Measurements from ENCODE around the gene PRKCH.

The PRKCH gene

GRCh38 chr14:61494018-61494417 lies 172.6 kb downstream of the PRKCH start:
- peak; percentile 64 for DNase-seq

- no peak for DNase-seq
These were observed 174.4 kb downstream of the PRKCH start for GRCh38 chr14:61495809-61496208.

- DNase-seq = peak; percentile 81
These were observed 176.9 kb downstream of the PRKCH start for GRCh38 chr14:61498303-61498702.

GRCh38 chr14:61498811-61499210 lies 177.4 kb downstream of the PRKCH start:
- peak; percentile 36 for DNase-seq

GRCh38 chr14:61499991-61500390 lies 178.6 kb downstream of the PRKCH start:
- DNase-seq = no peak

- no peak for DNase-seq
These were observed 180.5 kb downstream of the PRKCH start for GRCh38 chr14:61501714-61502458.

- no peak for DNase-seq
These were observed 181.2 kb downstream of the PRKCH start for GRCh38 chr14:61502459-61503093.

- DNase-seq = no peak
These were observed 181.9 kb downstream of the PRKCH start for GRCh38 chr14:61503167-61503801.

- no peak for DNase-seq
These were observed 183.5 kb downstream of the PRKCH start for GRCh38 chr14:61504901-61505300.

GRCh38 chr14:61505815-61506809 lies 184.7 kb downstream of the PRKCH start:
- DNase-seq = peak; percentile 70

GRCh38 chr14:61508526-61508925 lies 187.1 kb downstream of the PRKCH start:
- no peak for DNase-seq

- DNase-seq = no peak
These were observed 189.6 kb downstream of the PRKCH start for GRCh38 chr14:61510736-61511557.

- no peak for DNase-seq
These were observed 190.2 kb downstream of the PRKCH start for GRCh38 chr14:61511558-61511948.

- DNase-seq = peak; percentile 79
These were observed 190.9 kb downstream of the PRKCH start for GRCh38 chr14:61512026-61512834.

GRCh38 chr14:61513986-61514830 lies 192.8 kb downstream of the PRKCH start:
- DNase-seq = no peak

- DNase-seq = no peak
These were observed 193.5 kb downstream of the PRKCH start for GRCh38 chr14:61514927-61515326.

- DNase-seq = no peak
These were observed 194.2 kb downstream of the PRKCH start for GRCh38 chr14:61515436-61516117.

- peak; percentile 65 for DNase-seq
These were observed 194.9 kb downstream of the PRKCH start for GRCh38 chr14:61516118-61516743.
